ENCODE data around the gene MED20.

MED20 gene

DNA sequence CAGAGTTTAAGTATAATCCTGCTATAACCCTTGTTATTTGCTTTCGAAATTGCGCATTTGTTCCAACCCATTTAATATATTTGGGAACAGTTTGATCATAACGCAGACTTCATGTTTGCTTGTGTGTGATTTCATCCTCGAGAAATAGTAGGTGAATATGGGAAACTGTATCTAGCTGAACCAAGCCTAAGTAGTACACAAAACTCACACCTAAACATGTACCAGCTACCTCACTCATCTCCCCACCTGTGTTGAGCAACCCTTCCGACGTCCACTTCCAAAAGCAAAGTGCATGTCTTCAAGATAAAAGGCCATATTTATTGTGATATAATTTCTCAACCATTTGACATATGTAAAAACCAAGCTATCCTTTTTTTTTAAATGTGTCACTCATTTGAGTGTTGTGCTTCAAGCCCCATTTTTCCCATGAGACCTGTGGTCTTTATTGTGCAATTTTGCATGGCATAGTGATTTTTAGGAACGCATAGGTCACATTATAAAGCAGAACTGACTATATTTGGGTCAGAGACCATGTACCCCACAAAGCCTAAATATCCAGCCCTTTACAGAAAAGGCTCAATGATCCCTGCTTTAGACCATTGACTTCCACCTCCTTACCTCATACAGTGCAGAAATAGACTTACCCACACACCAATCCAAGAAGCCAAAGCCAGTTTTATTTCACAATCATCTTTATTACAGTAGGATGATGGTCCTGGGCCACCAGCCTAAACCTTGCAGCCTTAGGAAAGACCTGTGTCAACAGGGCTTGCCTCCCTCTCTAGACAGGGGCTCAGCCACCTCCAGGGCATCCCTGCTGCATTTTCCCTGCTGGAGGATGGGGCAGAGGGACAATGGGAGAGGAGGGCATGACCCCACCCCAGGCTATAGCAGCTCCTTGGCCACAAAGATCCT, 13.6 kb upstream of the MED20 start:
- Histone ChIP-seq H3K36me3 (ENCODE audit: control insufficient read depth, insufficient read depth, low read length) (peaks cover 41% of the 10 kb centered on the region), H3K27ac (ENCODE audit: insufficient read depth, low read depth, low read length, poor library complexity, severe bottlenecking) (no peak overlapping the region)

DNA sequence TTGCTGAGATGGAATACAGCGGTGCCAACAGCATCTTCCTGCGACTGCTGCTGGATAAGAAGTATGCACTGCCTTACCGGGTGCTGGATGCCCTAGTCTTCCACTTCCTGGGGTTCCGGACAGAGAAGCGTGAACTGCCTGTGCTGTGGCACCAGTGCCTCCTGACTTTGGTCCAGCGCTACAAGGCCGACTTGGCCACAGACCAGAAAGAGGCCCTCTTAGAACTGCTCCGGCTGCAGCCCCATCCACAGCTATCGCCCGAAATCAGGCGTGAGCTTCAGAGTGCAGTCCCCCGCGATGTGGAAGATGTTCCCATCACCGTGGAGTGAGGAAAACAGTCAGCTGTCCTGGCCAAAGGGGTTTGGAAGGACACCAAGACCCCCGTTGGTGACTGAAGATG, 11.4 kb upstream of the MED20 start:
- peaks cover 54% of the 10 kb centered on the region for H3K36me3 ChIP-seq (ENCODE audit: control insufficient read depth, insufficient read depth, low read length)

More for the DNA sequence above, 13.6 kb upstream of the MED20 start:
- H3K9me3 ChIP-seq (ENCODE audit: control insufficient read depth, low read length): no peaks in the 10 kb centered on the region
- no peaks in the 10 kb centered on the region for H3K27me3 ChIP-seq (ENCODE audit: control insufficient read depth, insufficient read depth, low read length, poor library complexity, severe bottlenecking)
- peaks cover 23% of the 10 kb centered on the region for H3K4me1 ChIP-seq (ENCODE audit: control insufficient read depth, insufficient read depth, low read length)
- H3K4me3 ChIP-seq (ENCODE audit: insufficient read depth, low read depth, low read length): no peak overlapping the region
- WGBS, 2 experiments: 96 to 99% methylated on average over 6 to 7 of the region's 7 CpGs

DNA sequence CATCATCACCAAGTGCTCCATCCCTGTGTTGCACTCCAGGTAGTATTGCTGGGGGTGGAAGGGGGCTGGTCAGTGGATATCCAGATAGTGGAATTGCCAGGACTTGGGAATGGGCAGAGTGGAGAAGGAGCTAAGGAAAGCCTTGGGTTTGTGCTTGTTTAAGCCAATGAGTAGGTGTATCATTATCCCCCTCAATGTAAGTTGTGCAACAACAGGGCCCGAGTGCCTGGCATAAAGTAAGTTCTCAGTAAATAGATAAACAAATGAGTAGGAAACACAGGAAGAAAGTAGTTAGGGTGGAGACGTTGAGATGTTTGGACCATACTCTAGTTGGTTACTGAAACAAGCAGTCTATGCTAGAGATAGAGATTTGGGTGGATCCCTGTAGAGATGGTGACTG, 10.9 kb upstream of the MED20 start:
- WGBS, 2 experiments: 91 to 92% methylated on average over 2 of the region's 2 CpGs

More for the DNA sequence above, 11.4 kb upstream of the MED20 start:
- Histone ChIP-seq H3K27ac (ENCODE audit: insufficient read depth, low read depth, low read length, poor library complexity, severe bottlenecking) (no peak overlapping the region), H3K4me3 (ENCODE audit: insufficient read depth, low read depth, low read length) (no peak overlapping the region), H3K4me1 (ENCODE audit: control insufficient read depth, insufficient read depth, low read length) (peaks cover 14% of the 10 kb centered on the region), H3K9me3 (ENCODE audit: control insufficient read depth, low read length) (no peaks in the 10 kb centered on the region), H3K27me3 (ENCODE audit: control insufficient read depth, insufficient read depth, low read length, poor library complexity, severe bottlenecking) (no peaks in the 10 kb centered on the region)
- WGBS, 2 experiments: 96% methylated on average over 15 of the region's 15 CpGs

DNA sequence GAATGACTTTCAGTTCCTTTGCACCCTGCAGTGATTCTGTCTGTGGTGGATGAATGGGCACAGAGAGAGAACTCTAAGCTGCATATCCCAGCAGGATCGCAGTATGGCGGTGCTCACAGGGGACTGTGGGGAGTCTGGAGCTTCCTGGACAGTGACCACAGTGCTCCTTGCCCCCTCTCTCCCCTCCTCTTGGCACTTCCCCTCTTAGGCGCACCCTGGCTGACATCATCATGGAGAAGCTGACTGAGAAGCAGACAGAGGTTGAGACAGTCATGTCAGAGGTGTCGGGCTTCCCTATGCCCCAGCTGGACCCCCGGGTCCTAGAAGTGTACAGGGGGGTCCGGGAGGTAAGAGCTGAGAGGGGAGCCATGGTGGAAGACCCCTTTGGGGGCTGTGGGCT, 9.0 kb upstream of the MED20 start:
- WGBS, 2 experiments: 96 to 97% methylated on average over 6 of the region's 6 CpGs
- Histone ChIP-seq H3K9me3 (ENCODE audit: control insufficient read depth, low read length) (no peaks in the 10 kb centered on the region), H3K4me1 (ENCODE audit: control insufficient read depth, insufficient read depth, low read length) (peaks cover 2% of the 10 kb centered on the region), H3K27me3 (ENCODE audit: control insufficient read depth, insufficient read depth, low read length, poor library complexity, severe bottlenecking) (no peaks in the 10 kb centered on the region), H3K27ac (ENCODE audit: insufficient read depth, low read depth, low read length, poor library complexity, severe bottlenecking) (no peak overlapping the region), H3K36me3 (ENCODE audit: control insufficient read depth, insufficient read depth, low read length) (peaks cover 56% of the 10 kb centered on the region), H3K4me3 (ENCODE audit: insufficient read depth, low read depth, low read length) (no peak overlapping the region)

More for the DNA sequence above, 10.9 kb upstream of the MED20 start:
- Histone ChIP-seq H3K36me3 (ENCODE audit: control insufficient read depth, insufficient read depth, low read length) (peaks cover 59% of the 10 kb centered on the region), H3K9me3 (ENCODE audit: control insufficient read depth, low read length) (no peaks in the 10 kb centered on the region), H3K27me3 (ENCODE audit: control insufficient read depth, insufficient read depth, low read length, poor library complexity, severe bottlenecking) (no peaks in the 10 kb centered on the region), H3K4me3 (ENCODE audit: insufficient read depth, low read depth, low read length) (no peak overlapping the region), H3K4me1 (ENCODE audit: control insufficient read depth, insufficient read depth, low read length) (peaks cover 14% of the 10 kb centered on the region), H3K27ac (ENCODE audit: insufficient read depth, low read depth, low read length, poor library complexity, severe bottlenecking) (no peak overlapping the region)

DNA sequence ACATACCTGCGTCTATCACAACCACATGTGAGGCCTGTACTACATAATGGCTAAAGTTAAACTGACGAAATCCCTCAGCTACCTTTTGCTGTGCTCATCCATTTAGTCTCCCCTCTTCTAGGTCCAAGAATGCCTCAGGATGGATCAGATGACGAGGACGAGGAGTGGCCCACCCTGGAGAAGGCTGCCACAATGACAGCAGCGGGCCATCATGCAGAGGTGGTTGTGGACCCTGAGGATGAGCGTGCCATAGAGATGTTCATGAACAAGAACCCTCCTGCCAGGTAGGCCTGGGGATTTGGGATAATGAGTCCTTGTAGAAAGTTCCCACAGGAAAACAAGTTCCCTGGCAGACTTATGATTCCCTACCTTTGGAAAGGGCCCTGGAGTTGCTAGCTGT, 6.3 kb upstream of the MED20 start:
- WGBS, 2 experiments: 95% methylated on average over 6 of the region's 6 CpGs
- peaks cover 8% of the 10 kb centered on the region for H3K4me1 ChIP-seq (ENCODE audit: control insufficient read depth, insufficient read depth, low read length)
- H3K27me3 ChIP-seq (ENCODE audit: control insufficient read depth, insufficient read depth, low read length, poor library complexity, severe bottlenecking): no peaks in the 10 kb centered on the region
- no peak overlapping the region for H3K4me3 ChIP-seq (ENCODE audit: insufficient read depth, low read depth, low read length)
- H3K27ac ChIP-seq (ENCODE audit: insufficient read depth, low read depth, low read length, poor library complexity, severe bottlenecking): no peak overlapping the region
- H3K9me3 ChIP-seq (ENCODE audit: control insufficient read depth, low read length): no peaks in the 10 kb centered on the region
- H3K36me3 ChIP-seq (ENCODE audit: control insufficient read depth, insufficient read depth, low read length): peaks cover 50% of the 10 kb centered on the region

DNA sequence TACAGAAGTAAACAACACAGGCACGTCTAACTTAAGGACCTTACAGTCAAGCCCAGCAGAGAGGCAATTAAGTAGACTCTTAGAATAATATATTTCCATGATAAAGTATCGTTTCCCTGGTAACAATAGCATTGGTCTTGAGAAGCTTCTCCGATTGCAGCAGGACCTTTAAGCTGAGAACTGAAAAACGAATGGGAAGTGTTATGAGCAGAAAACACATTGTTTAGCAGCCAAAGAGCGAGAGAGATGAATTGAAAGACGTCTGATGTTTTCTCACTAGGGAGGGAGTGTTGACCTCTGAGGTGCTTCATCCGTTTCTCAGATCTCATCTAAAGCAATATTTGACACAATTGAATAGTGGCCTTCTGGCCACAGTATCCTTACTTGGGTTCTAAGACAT, 1.2 kb upstream of the MED20 start:
- 14 to 18% methylated on average over 7 of the region's 7 CpGs for WGBS, 2 experiments

DNA sequence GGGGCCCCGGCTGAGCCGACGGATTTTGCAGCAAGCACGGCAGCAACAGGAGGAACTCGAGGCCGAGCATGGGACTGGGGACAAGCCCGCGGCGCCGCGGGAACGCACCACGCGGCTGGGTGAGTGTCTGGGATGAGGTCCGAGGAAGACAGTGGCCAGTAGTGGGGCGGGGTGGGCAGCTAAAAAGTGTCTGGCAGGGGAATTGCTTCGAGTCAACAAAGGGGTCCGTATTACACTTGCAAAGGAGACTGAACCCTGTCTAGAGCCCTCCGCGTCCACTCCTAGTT, 716 bp upstream of the MED20 start:
- H3K27me3 ChIP-seq (ENCODE audit: control insufficient read depth, insufficient read depth, low read length, poor library complexity, severe bottlenecking): no peaks in the 10 kb centered on the region
- H3K9me3 ChIP-seq (ENCODE audit: control insufficient read depth, low read length): no peaks in the 10 kb centered on the region
- WGBS, 2 experiments: 0 to 1% methylated on average over 20 of the region's 20 CpGs
- H3K36me3 ChIP-seq (ENCODE audit: control insufficient read depth, insufficient read depth, low read length): peaks cover 7% of the 10 kb centered on the region
- peak overlapping the region; percentile 87 for H3K4me3 ChIP-seq (ENCODE audit: insufficient read depth, low read depth, low read length)
- H3K27ac ChIP-seq (ENCODE audit: insufficient read depth, low read depth, low read length, poor library complexity, severe bottlenecking): peak overlapping the region; percentile 96
- peaks cover 16% of the 10 kb centered on the region for H3K4me1 ChIP-seq (ENCODE audit: control insufficient read depth, insufficient read depth, low read length)

More for the DNA sequence above, 1.2 kb upstream of the MED20 start:
- H3K4me3 ChIP-seq (ENCODE audit: insufficient read depth, low read depth, low read length): peak overlapping the region; percentile 87
- no peak overlapping the region for H3K27ac ChIP-seq (ENCODE audit: insufficient read depth, low read depth, low read length, poor library complexity, severe bottlenecking)
- peaks cover 16% of the 10 kb centered on the region for H3K4me1 ChIP-seq (ENCODE audit: control insufficient read depth, insufficient read depth, low read length)
- peaks cover 10% of the 10 kb centered on the region for H3K36me3 ChIP-seq (ENCODE audit: control insufficient read depth, insufficient read depth, low read length)
- H3K9me3 ChIP-seq (ENCODE audit: control insufficient read depth, low read length): no peaks in the 10 kb centered on the region
- H3K27me3 ChIP-seq (ENCODE audit: control insufficient read depth, insufficient read depth, low read length, poor library complexity, severe bottlenecking): no peaks in the 10 kb centered on the region

DNA sequence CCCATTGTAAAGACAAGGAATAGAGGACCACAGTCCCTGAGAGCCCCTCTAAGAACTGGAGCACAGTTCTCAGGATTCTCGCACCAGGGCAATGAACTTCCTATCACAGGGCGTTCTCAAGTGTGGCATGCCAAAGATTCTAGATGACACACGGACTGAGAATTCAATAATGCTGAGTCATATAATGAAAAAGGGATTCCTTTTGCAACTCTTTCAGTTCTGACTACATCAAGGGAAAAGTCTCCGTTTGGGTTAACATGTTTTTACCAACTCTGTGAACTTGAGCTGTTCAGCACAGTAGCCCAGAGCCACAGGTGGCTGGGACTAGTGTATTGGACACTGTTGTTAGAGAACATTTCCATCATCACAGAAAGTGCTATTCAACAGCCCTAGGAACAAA, 3.4 kb downstream of the MED20 start:
- no peaks in the 10 kb centered on the region for H3K9me3 ChIP-seq (ENCODE audit: control insufficient read depth, low read length)
- H3K4me3 ChIP-seq (ENCODE audit: insufficient read depth, low read depth, low read length): no peak overlapping the region
- no peaks in the 10 kb centered on the region for H3K27me3 ChIP-seq (ENCODE audit: control insufficient read depth, insufficient read depth, low read length, poor library complexity, severe bottlenecking)
- peaks cover 4% of the 10 kb centered on the region for H3K36me3 ChIP-seq (ENCODE audit: control insufficient read depth, insufficient read depth, low read length)
- peaks cover 11% of the 10 kb centered on the region for H3K4me1 ChIP-seq (ENCODE audit: control insufficient read depth, insufficient read depth, low read length)
- WGBS, 2 experiments: 87 to 93% methylated on average over 4 of the region's 4 CpGs
- H3K27ac ChIP-seq (ENCODE audit: insufficient read depth, low read depth, low read length, poor library complexity, severe bottlenecking): no peak overlapping the region

DNA sequence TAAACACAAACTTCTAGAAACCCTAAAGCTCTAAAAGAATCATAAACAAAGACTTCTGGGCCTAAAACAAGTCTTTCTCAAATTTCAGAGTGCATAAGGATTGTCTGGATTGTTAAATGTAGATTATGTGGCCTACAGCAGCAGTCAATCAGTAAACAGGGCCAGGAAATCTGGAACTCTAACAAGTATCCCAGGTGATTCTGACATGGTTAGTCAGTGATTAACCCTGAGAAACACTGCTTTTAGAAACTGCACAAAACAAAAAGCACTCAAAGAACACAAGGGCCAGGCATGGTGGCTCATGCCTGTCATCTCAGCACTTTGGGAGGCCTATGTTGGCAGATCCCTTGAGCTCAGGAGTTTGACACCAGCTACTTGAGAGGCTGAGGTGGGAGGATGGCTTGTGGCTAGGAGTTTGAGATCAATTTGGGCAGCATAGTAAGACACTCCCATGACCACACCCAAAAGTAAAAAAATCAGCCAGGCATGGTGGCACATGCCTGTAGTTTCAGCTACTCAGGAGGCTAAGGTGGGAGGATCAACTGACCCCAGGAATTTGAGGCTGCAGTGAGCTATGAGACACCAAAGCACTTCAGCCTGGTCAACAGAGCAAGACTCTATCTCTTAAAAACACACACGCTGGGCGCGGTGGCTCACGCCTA, 5.9 kb downstream of the MED20 start:
- Histone ChIP-seq H3K36me3 (ENCODE audit: control insufficient read depth, insufficient read depth, low read length) (peaks cover 4% of the 10 kb centered on the region), H3K4me1 (ENCODE audit: control insufficient read depth, insufficient read depth, low read length) (peaks cover 4% of the 10 kb centered on the region), H3K9me3 (ENCODE audit: control insufficient read depth, low read length) (no peaks in the 10 kb centered on the region), H3K4me3 (ENCODE audit: insufficient read depth, low read depth, low read length) (no peak overlapping the region), H3K27ac (ENCODE audit: insufficient read depth, low read depth, low read length, poor library complexity, severe bottlenecking) (no peak overlapping the region), H3K27me3 (ENCODE audit: control insufficient read depth, insufficient read depth, low read length, poor library complexity, severe bottlenecking) (no peaks in the 10 kb centered on the region)
- 92 to 96% methylated on average over 4 of the region's 4 CpGs for WGBS, 2 experiments

DNA sequence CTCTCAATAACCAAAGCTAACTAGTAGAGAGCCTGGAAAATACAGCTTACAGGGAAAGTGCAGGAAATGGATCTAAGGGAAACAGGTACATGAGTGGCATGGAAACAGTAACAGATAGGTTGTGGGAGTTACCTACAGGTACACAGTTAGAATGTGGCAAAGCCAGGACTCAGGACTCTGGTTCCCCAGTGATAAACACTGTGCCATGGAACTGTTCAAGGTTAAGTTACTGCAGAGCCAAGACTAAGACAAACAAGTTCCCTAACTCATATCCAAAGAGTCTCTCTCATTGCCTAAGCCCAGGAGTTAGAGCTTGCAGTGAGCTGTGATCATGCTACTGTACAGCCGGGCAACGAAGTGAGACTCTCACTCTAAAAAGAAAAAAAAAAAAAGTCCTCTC, 6.6 kb downstream of the MED20 start:
- Histone ChIP-seq H3K9me3 (ENCODE audit: control insufficient read depth, low read length) (no peaks in the 10 kb centered on the region), H3K4me3 (ENCODE audit: insufficient read depth, low read depth, low read length) (no peak overlapping the region), H3K27me3 (ENCODE audit: control insufficient read depth, insufficient read depth, low read length, poor library complexity, severe bottlenecking) (no peaks in the 10 kb centered on the region), H3K36me3 (ENCODE audit: control insufficient read depth, insufficient read depth, low read length) (peaks cover 4% of the 10 kb centered on the region), H3K27ac (ENCODE audit: insufficient read depth, low read depth, low read length, poor library complexity, severe bottlenecking) (no peak overlapping the region), H3K4me1 (ENCODE audit: control insufficient read depth, insufficient read depth, low read length) (no peaks in the 10 kb centered on the region)
- 89 to 90% methylated on average over 2 of the region's 2 CpGs for WGBS, 2 experiments
